DMS53 treated with DMSO at 0.1 percent for 48 hours (cell line): ENCODE results near the gene POLR2L.

ENCODE experiments used
- DNase-seq: peaks from one replicate; lab custom pipeline; 2025; ENCODE audit not compliant: unreplicated experiment; lab: John Stamatoyannopoulos, UW

The POLR2L gene

DNA sequence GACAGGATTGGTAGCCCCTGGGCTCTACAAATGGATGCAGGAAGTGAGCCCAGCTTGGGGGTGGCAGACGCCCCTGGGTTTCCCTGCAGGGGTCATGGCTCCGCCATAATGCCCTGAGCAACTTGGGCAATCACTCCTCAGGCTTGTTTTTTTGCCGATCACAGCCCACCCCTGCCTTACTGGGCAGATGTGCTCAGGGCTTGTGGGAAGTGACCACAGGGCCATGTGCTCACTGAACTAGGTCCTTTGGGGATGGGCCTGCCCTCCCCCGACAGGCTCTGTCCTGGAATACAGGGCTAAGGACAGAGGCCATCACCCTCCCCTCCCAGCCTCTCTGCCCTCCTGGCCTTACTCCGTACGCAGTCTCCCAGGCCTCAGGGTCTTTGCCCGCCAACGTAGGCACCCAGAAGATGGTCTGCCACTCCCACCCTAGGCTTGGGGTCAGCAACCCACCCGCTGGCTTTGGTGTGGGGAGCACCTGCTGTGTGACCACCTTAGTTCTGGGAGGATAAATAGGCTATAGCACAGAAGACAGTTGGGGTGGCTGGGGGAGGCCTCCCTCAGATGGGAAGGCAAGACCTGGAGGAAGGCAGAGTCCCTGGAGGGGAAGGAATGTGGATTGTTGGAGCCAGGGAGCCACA lies 28.8 kb downstream of the POLR2L start:
- DNase-seq = no peak

GRCh38 chr11:813072-813455 lies 29.3 kb downstream of the POLR2L start:
- DNase-seq = no peak

DNA sequence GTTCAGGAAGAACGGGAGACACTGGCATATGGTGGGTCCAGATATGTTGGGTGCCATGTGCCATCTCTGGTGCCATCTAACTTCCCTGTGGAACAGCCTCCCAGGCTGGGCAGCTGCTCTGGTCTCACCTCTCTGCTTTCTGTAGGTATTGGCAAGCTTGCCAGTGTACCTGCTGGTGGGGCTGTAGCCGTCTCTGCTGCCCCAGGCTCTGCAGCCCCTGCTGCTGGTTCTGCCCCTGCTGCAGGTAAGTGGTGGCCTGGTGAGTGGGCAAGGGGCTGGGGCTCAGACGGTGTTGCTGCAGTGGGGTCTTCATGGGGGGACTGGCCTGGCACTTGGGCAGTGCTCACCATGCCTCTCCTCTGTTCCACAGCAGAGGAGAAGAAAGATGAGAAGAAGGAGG lies 29.9 kb downstream of the POLR2L start:
- no peak for DNase-seq

DNA sequence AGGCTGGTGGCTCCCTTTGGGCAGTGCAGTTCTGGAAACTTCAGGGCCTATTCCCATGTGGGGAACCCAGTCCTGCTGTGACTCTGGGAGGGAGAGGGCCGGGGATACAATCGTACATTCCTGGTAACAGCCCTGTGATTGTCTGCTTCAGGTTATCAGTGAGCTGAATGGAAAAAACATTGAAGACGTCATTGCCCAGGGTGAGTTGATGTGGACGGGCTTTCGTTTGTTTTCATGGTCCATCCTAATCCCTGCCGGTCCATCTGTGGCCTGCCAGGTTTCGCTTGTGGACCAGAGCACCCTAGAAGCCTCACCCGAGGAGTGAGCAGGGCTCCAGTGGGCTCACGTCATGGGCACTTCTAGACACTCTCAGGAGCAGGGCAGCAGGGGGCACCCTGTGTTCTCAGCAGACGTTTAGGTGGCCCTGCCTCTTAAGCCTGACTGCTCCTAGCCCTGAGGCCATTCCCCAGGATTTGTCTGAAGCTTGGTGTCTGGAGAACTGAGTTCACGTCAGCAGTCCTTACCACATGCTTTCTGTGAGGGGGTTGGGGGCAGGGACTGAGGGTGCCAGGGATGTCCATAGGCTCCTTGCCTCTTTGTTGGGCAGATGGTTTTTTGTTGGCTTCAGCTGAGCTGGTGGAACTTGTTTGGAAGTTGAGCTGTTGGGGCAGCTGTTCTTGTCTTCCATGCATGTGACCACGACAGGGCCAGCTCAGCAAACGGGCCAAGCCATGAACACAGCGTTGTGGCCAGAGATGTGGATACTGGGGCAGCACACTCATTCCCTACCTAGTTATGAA lies 30.7 kb downstream of the POLR2L start:
- DNase-seq = no peak

- no peak for DNase-seq
These were observed 32.2 kb downstream of the POLR2L start for GRCh38 chr11:810040-810567.

DNA sequence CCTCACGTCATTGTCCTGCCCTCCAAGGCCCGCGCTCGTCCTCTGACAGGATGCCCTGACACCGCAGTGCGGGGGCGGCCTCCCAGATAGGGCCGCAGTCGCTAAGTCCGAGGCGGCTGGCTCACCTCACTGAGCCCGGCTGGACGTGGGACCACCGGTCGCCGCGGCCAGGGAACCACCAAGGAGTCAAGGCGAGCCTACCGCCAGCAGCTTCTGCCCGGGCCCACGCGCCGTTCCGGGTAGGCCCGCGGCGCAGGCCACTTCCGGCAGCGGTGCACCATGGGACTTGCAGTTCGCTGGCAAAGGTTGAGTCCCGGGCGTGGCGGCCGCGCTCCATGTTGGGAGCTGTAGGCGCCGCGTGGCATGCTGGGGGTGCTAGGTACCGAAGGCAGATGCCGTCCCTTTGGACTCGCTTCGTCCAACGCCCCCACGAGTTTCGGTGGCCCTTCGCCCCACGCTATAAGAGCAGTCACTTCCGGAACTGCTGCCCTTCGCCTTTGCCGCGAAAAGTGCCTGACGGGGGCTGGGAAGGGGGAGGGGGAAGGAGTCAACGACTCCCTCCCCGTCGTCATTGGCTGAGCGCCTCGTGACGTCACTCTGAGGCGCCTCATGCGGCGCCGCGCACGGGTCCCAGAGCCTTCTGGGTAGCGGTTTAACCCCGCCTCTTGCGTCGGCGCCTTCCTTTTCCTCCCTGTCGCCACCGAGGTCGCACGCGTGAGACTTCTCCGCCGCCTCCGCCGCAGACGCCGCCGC lies 32.9 kb downstream of the POLR2L start, which contains the start of gene RPLP2:
TSS of gene RPLP2 (plus strand) at position 681 of the 753 bp plus-strand sequence. CDS start 268 bp downstream, outside the sequence.
- DNase-seq = peak; percentile 97

- no peak for DNase-seq
These were observed 33.7 kb downstream of the POLR2L start for GRCh38 chr11:808427-809286.

- no peak for DNase-seq
These were observed 37.7 kb downstream of the POLR2L start for GRCh38 chr11:804599-804964.

DNA sequence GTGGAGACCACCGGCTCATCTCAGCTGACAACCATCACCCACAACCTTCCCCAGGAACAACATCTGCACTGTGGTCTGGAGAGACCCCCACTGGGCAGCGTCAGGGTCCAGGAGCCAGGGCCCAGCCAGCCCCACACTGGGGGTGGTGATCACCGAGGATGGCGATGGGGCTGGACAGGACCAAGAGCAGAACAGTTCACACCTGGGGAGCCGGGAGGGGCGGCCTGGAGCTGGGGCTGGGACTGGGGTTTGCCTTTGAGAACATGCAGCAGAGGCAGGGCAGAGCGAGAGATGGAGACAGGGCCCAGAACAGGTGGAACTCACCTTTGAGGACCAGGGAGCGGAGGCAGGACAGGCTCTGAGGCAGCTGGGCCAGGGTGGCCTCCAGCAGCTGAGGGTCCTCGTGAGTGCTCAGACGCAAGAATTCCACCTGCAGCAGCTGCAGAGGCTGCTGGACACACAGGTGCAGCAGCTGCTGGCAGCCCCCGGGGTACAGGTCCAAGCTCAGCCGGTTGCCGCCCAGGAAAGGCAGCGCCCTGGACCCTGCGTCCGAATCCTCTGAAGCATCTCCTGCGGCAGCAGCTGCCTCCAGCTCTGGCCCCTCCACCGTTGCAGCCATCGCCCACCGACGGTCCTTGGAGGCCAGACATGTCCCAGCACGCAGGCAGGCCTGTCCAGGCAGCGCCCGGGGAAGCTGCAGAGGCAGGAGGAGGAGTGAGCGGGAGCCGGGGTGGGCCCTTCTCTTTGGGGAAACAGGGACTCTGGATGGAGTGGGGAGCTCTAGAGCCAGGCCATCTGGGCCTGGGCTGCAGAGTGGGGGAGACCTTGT lies 38.3 kb downstream of the POLR2L start:
- no peak for DNase-seq

- DNase-seq = no peak
These were observed 38.9 kb downstream of the POLR2L start for GRCh38 chr11:803467-803742.

GRCh38 chr11:802693-803466 lies 39.4 kb downstream of the POLR2L start:
- DNase-seq = no peak

DNA sequence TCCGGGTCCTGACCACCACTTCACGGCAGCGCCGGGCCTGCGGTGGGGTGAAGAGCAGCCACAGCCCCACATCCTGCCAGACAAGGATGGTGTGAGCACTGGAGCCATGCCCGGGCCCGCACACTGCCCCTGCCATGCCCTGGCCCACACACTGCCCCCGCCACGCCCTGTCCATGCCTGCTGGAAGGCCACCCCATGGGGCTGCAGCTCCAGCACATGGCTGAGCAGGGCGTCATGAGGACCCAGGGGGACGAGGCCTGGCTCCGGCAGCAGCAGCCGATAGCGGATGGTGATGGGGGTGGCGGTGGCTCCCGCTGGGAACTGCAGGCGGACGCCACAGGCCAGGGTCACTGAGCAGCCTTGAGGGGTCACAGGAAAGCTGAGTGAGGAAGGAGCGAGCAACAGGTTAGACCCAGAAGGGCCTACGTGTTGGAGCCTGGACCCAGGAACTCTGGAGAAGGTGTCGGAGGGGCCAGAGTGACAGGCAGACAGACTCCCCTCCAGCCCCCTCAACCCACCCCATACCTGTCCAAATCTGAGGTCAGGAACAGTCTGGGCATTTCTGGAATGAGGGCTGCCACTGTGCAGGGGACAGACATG lies 40.2 kb downstream of the POLR2L start:
- DNase-seq = no peak

DNA sequence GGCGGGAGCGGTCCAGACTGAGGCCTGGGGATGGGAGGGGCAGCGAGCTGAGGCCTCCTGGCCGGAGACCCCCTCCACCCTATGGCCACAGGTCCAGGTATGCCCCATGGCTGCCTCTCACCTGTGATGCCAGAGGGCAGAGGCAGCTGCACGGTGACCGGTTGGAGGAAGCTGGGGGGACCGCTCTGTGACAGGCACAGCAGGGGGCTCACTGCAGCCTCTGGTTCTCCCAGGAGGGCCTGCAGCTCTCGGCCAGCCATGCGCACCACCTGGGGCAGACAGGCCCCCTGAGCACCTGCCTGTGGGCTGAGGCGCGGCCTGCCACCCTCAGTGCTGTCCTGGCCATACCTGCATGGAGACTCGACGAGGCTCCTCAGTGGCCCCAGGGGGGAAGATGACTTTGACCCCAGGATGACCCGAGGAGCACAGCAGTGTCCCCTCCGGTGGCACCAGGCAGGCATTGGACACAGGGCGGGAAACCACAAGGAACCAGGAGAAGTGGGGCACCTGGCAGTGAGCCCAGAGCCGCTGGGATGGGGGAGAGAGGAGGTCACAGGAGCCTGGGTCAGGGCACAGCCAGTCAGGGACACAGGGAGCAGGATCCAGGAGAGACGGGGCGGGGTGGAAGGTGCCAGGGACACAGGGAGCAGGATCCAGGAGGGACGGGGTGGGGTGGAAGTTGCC lies 41.1 kb downstream of the POLR2L start:
- DNase-seq = no peak

DNA sequence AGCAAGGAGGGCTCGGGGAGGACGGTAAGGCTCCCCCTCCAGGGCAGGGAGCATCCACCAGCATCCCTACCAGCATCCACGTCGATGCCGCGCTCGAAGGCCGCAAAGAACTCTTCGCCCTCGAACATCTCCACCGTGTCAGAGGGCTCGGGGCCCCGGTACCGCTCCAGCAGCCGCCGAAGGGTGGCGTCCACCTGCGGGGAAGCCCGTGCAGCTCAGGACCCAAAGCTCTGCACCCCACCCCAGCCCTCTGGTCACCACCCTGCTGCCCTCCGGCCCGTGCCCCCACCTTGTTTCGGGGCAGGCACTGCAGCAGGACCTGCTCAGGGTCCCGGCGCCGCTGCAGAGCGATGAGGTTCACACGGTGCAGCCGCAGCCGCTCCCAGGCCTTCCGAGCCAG lies 41.9 kb downstream of the POLR2L start:
- no peak for DNase-seq

DNA sequence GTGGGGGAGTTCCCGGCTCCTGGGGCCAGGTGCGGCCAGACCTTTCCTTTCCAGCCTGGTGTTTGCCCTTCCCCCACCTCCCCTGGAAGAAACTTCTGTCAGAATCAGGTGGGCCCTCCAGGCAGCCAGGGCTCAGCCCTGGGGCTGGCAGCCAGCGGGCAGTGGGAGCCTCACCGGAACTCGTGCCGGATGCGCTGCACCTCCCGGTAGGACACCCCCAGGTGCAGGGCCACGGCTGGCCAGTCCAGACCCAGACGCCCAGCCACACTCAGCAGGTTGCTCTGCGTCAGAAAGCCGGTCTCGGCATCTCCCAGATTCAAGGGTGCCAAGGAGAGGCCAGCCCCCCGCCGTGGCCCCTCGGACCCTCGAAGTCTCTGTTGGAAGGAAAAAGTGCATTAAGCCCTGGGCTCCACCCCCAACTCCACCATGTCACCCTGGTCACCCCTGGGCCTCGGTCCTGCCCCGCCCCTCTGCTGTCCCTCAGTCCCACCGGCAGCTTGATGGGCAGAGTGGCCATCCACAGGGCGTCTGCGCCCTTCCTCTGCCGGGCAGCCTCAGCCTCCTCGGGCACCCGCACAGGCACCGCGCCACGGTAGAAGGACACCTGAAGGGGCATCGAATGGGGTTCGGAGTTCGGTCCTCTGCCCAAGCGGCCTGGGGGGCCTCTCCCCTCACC lies 42.5 kb downstream of the POLR2L start:
- DNase-seq = no peak

- peak; percentile 70 for DNase-seq
These were observed 44.1 kb downstream of the POLR2L start, which contains the start of gene SLC25A22 for GRCh38 chr11:798093-798713. TSS of gene SLC25A22 (minus strand) at chr11:798281. CDS start at chr11:795006, 3,275 bp downstream.
